Measurements from ENCODE around the gene SSBP3. TPM values are rescaled to one million over a fixed set of nuclear protein-coding genes. Genes with fewer than 3 reads are reported as not detected.

The SSBP3 gene
- total RNA-seq, 1 experiment from 2014 or later, result 115 TPM

GRCh38 chr1:54188291-54188690 is 217.9 kb downstream of the SSBP3 start (continued):
- no peak for TF ChIP-seq E2F4 (CRISPR knock-in tag; IDR thresholded peaks at IDR 0.05; ENCODE audit: borderline replicate concordance, low read depth)
- no peak for TF ChIP-seq ATF2 (CRISPR knock-in tag; IDR thresholded peaks at IDR 0.05; ENCODE audit: borderline replicate concordance, low read depth)
- TF ChIP-seq AFF4 (CRISPR knock-in tag; IDR thresholded peaks at IDR 0.05; ENCODE audit: borderline replicate concordance), result no peak
- TF ChIP-seq CREM (CRISPR knock-in tag; IDR thresholded peaks at IDR 0.05), result no peak
- no peak for TF ChIP-seq PRRX2 (CRISPR knock-in tag; IDR thresholded peaks at IDR 0.05)

- Mint-ChIP-seq H3K36me3 (peaks cover 14% of the 10 kb centered on the region), H3K9me3 (no peaks in the 10 kb centered on the region), H3K4me1 (peaks cover 4% of the 10 kb centered on the region), H3K27me3 (ENCODE audit: low read depth) (no peaks in the 10 kb centered on the region), H3K4me3 (no peak overlapping the region), H3K27ac (no peak overlapping the region)
- ChIA-PET POLR2A (interaction anchor here (0.6 kb wide), 1 partner anchor 12 kb away, joined by 3 read pairs; no protein-coding TSS in a partner anchor), CTCF (no interaction called here)
- TF ChIP-seq USF1 (CRISPR knock-in tag; IDR thresholded peaks at IDR 0.05), result no peak
- no peak for TF ChIP-seq RORB (CRISPR knock-in tag; IDR thresholded peaks at IDR 0.05)
- no peak for TF ChIP-seq CREB1 (CRISPR knock-in tag; IDR thresholded peaks at IDR 0.05)
- TF ChIP-seq IRF1 (CRISPR knock-in tag; IDR thresholded peaks at IDR 0.05), result no peak
- TF ChIP-seq NFATC4 (CRISPR knock-in tag; IDR thresholded peaks at IDR 0.05), result no peak
- no peak for TF ChIP-seq NR2C2 (CRISPR knock-in tag; IDR thresholded peaks at IDR 0.05)
- TF ChIP-seq CDX4 (CRISPR knock-in tag; IDR thresholded peaks at IDR 0.05; ENCODE audit: borderline replicate concordance), result no peak
- TF ChIP-seq ATF2 (CRISPR knock-in tag; IDR thresholded peaks at IDR 0.05; ENCODE audit: borderline replicate concordance, low read depth), result no peak
- no peak for TF ChIP-seq HMGA2 (CRISPR knock-in tag; IDR thresholded peaks at IDR 0.05)
- DNase-seq (ENCODE audit: low spot score), result no peak
- ATAC-seq, result no peak
Observed at GRCh38 chr1:54186056-54186455, 220.1 kb downstream of the SSBP3 start.

Measured in WTC11 (cell line).